ENCODE data around the gene AUH.

Gene AUH

GRCh38 chr9:91338681-91339080 is 23.0 kb downstream of the AUH start:
- no peak for DNase-seq (ENCODE audit: low read depth)

GRCh38 chr9:91336786-91337185 is 24.9 kb downstream of the AUH start:
- no peak for DNase-seq (ENCODE audit: low read depth)

GRCh38 chr9:91334053-91334452 is 27.7 kb downstream of the AUH start:
- DNase-seq (ENCODE audit: low read depth), result peak; percentile 62

DNA sequence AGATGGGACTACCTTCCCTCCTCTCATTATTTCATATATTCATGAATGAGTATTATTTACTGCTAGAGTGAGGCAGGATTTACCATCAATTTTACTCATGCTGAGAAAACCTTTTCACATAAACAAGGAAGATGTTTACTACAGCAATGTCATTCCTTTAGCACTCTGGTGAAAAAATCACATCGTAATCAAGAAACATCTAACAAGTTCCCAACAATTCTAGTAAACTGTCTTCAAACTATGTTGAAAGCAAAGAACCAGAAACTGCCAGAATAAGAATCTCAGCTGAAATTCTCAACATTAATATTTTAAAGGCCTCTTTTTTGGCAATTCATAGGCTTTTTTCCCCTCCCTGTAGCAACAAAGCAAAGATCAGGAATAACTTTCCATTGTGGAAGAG is 28.2 kb downstream of the AUH start:
- no peak for DNase-seq (ENCODE audit: low read depth)

DNA sequence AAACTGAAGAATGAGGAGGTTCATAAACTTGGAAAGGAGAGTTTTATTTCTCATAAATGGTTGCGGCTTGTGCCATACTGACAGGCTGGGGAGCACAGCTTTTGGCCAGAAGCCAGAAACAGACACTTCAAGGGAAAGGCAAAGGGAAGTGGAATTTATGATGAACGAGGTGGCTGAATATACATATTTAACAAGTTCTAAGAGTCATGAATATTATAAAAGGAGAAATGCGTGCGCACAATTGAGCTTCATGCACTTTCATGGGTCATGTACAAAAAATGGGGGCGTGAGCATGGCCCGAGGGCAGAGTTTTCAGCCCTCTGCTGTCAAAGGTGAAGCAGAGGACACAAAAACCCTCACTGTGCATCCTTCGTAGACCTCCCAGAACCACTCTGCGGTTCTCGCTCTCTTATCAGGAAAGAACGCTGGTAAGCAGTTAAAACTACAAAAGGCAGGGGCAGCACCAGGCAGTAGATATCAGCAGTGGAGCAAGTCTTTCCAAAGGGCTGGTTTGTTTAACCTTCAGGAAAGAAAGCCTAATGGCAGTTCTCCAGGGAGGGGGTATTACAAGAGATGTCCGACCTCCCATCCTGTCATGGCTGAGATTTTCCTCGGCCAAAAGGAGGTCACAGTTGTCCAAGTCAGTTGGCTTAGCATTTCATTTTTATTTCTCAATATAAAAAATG is 29.0 kb downstream of the AUH start:
- DNase-seq (ENCODE audit: low read depth), result no peak

DNA sequence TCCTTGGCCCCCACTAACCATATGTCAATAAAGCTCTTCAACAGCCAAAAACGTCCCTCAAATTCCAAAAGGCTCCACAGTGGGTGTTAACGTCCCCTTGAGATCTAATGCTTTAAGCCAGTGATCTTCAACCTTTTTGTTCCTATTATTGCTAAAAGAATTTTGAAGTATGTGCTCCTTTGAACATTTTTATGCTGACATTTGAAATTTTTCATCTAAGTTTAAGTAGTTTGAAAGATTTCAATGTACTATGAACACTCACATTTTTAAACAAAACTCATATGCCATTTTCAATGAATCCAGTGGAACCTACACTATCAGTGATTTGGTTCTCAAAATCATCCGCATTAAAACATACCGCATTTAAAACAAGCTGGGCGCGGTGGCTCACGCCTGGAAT is 29.9 kb downstream of the AUH start:
- no peak for DNase-seq (ENCODE audit: low read depth)

- DNase-seq (ENCODE audit: low read depth), result no peak
These were observed 33.5 kb downstream of the AUH start for GRCh38 chr9:91328186-91328585.

GRCh38 chr9:91321691-91322090 is 40.0 kb downstream of the AUH start:
- DNase-seq (ENCODE audit: low read depth), result no peak

GRCh38 chr9:91320299-91320698 is 41.4 kb downstream of the AUH start:
- DNase-seq (ENCODE audit: low read depth), result no peak

- DNase-seq (ENCODE audit: low read depth), result no peak
These were observed 45.6 kb downstream of the AUH start for GRCh38 chr9:91316093-91316492.

- no peak for DNase-seq (ENCODE audit: low read depth)
These were observed 46.5 kb downstream of the AUH start for GRCh38 chr9:91315191-91315590.

DNA sequence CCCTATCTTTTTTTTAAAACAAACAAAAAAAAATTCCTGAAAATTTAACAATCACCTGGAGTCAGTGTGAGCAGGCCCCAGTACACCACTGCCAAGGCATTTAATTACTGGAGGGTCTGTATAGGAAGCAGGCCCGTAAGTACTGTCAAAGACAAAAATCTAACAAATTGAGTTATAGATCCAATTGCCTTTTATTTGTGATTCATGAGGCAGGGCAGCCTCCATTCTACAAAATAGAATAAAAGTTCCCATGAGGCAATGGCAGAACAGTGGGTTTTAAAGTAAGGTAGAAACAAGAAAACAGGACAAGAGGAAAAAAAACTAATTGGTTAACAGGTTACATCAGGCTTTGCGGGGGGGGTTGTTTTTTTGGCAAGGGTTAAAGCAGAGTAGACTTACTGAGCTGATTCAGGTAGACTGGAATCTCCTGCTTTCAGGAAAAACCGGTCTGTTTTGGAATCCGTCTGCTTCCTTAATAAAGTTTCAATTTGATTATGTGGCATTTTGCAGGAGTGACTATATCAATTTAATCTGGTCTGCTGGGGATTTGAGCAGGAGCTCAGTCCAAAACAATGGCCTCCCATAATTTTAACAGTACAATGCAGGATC is 48.9 kb downstream of the AUH start:
- no peak for DNase-seq (ENCODE audit: low read depth)

DNA sequence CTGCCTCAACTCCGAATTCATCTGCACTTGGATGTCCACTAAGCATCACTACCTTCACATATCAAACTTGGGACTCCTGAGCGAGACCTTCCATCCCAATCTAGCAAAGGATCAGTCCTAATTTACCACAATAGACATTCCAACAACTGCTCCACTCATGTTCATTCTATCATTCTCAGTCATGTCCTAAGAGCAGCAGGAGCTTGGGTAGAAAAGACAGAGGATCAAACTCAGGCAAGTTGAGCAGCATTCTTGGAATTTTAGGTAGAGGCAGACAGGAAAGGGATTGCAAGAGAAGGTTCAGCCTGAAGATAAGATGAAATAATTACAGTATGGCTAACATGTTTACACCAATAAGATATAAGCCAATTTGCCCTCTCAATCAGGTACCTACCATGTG is 51.7 kb downstream of the AUH start:
- DNase-seq (ENCODE audit: low read depth), result no peak

GRCh38 chr9:91308191-91308590 is 53.5 kb downstream of the AUH start:
- no peak for DNase-seq (ENCODE audit: low read depth)

GRCh38 chr9:91307279-91307678 is 54.4 kb downstream of the AUH start:
- no peak for DNase-seq (ENCODE audit: low read depth)

GRCh38 chr9:91306296-91306630 is 55.5 kb downstream of the AUH start:
- DNase-seq (ENCODE audit: low read depth), result no peak

GRCh38 chr9:91305596-91306295 is 56.0 kb downstream of the AUH start:
- no peak for DNase-seq (ENCODE audit: low read depth)

GRCh38 chr9:91303741-91304415 is 57.8 kb downstream of the AUH start:
- no peak for DNase-seq (ENCODE audit: low read depth)

- peak; percentile 94 for DNase-seq (ENCODE audit: low read depth)
These were observed 58.9 kb downstream of the AUH start for GRCh38 chr9:91302831-91303230.

GRCh38 chr9:91301161-91301560 is 60.6 kb downstream of the AUH start:
- DNase-seq (ENCODE audit: low read depth), result no peak

GRCh38 chr9:91298311-91298710 is 63.4 kb downstream of the AUH start:
- no peak for DNase-seq (ENCODE audit: low read depth)

GRCh38 chr9:91297306-91297705 is 64.4 kb downstream of the AUH start:
- DNase-seq (ENCODE audit: low read depth), result no peak

GRCh38 chr9:91296354-91296753 is 65.4 kb downstream of the AUH start:
- no peak for DNase-seq (ENCODE audit: low read depth)

Data from ELR (cell line).